HepG2 (cell line): Measurements from ENCODE around the gene PCGF2. TPM values are rescaled to one million over a fixed set of nuclear protein-coding genes. Genes with fewer than 3 reads are reported as not detected.

Experiments used
- CHD2 ChIP-seq: IDR thresholded peaks from 2 replicates; pipeline ENCODE4 v1.6.1; 2011; ENCODE audit warnings: low read depth, low read length, improper control_type of control experiment
- EEA1 ChIP-seq: sonication (generic); formaldehyde crosslinking; IDR thresholded peaks from 2 replicates; pipeline ENCODE4 v1.5.1; 2020; ENCODE audit warnings: mild to moderate bottlenecking, missing genetic modification reagents, borderline replicate concordance
- ELF4 ChIP-seq: sonication (generic); formaldehyde crosslinking; IDR thresholded peaks from 2 replicates; pipeline ENCODE4 v1.5.0; 2020; ENCODE audit warnings: missing genetic modification reagents, mild to moderate bottlenecking, moderate library complexity, borderline replicate concordance
- HOXA7 ChIP-seq: sonication (generic); formaldehyde crosslinking; IDR thresholded peaks from 2 replicates; pipeline ENCODE4 v1.8.1; 2022; ENCODE audit warnings: mild to moderate bottlenecking, missing genetic modification reagents, moderate library complexity
- MAFF ChIP-seq: IDR thresholded peaks from 2 replicates; pipeline ENCODE4 v1.6.1; 2011; ENCODE audit warnings: low read depth, low read length, improper control_type of control experiment
- MED1 ChIP-seq: sonication (generic); formaldehyde crosslinking; IDR thresholded peaks from 2 replicates; pipeline ENCODE4 v1.4.0; 2020; ENCODE audit warnings: missing genetic modification reagents
- NBN ChIP-seq: fragments of 450-650 bp; conservative IDR thresholded peaks from 2 replicates; pipeline ENCODE4 v1.6.1; 2017
- NFKBIZ ChIP-seq: IDR thresholded peaks from 2 replicates; pipeline ENCODE4 v1.6.1; 2018; ENCODE audit warnings: missing genetic modification reagents, missing compliant biosample characterization
- PHF5A ChIP-seq: IDR thresholded peaks from one replicate; pipeline ENCODE4 v1.6.1; 2018; ENCODE audit warnings: low read depth, missing genetic modification reagents; ENCODE audit not compliant: unreplicated experiment
- PITX1 ChIP-seq: sonication (generic); formaldehyde crosslinking; IDR thresholded peaks from 2 replicates; pipeline ENCODE4 v1.5.1; 2020; ENCODE audit warnings: mild to moderate bottlenecking, missing genetic modification reagents
- PLRG1 ChIP-seq: fragments of 450-650 bp; conservative IDR thresholded peaks from 2 replicates; pipeline ENCODE4 v1.6.1; 2016
- REL ChIP-seq: sonication (generic); formaldehyde crosslinking; conservative IDR thresholded peaks from 2 replicates; pipeline ENCODE4 v1.8.0; 2022; ENCODE audit warnings: mild to moderate bottlenecking, missing genetic modification reagents, moderate library complexity
- TAF15 ChIP-seq: fragments of 200-400 bp; formaldehyde crosslinking; IDR thresholded peaks from one replicate; pipeline ENCODE4 v1.6.1; 2018; ENCODE audit warnings: mild to moderate bottlenecking, low read depth, low read length; ENCODE audit not compliant: poor library complexity, severe bottlenecking
- TFAP4 ChIP-seq: sonication (generic); IDR thresholded peaks from 2 replicates; pipeline ENCODE4 v1.6.1; 2016; ENCODE audit warnings: low read depth, borderline replicate concordance
- ZBTB2 ChIP-seq: sonication (generic); formaldehyde crosslinking; IDR thresholded peaks from 2 replicates; pipeline ENCODE4 v1.8.0; 2022; ENCODE audit warnings: low read depth, missing genetic modification reagents
- ZBTB7A ChIP-seq: sonication (generic); formaldehyde crosslinking; IDR thresholded peaks from 2 replicates; pipeline ENCODE4 v1.8.0; 2022; ENCODE audit warnings: mild to moderate bottlenecking, missing genetic modification reagents
- ZNF569 ChIP-seq: sonication (generic); formaldehyde crosslinking; IDR thresholded peaks from 2 replicates; pipeline ENCODE4 v1.5.0; 2020; ENCODE audit warnings: mild to moderate bottlenecking, missing genetic modification reagents, moderate library complexity, borderline replicate concordance
- ZNF713 ChIP-seq: sonication (generic); formaldehyde crosslinking; IDR thresholded peaks from 2 replicates; pipeline ENCODE4 v1.4.0; 2020; ENCODE audit warnings: mild to moderate bottlenecking, missing genetic modification reagents
- ZNF850 ChIP-seq: sonication (generic); formaldehyde crosslinking; conservative IDR thresholded peaks from 2 replicates; pipeline ENCODE4 v1.9.0; 2021; ENCODE audit warnings: mild to moderate bottlenecking, missing genetic modification reagents
- polyA plus RNA-seq, 8 experiments: library from polyadenylated mRNA; depleted of rRNA in 3 of 8; stranded (reverse) in 7 of 8; unstranded in 1 of 8; fragments of >200 nt; fragmentation: Illumina TruSeq in 4 of 8; extraction: Trizol in 4 of 8; gene quantifications; 2 replicates each; pipeline versions ENCODE4 v1.2.1 to v1.2.3, GENCODE V29; 2011 to 2016; ENCODE audit warnings: low read depth in 4 of 8, missing spikeins in 1 of 8, mixed read lengths in 1 of 8; ENCODE audit not compliant: insufficient read depth in 1 of 8
- total RNA-seq, 5 experiments: library from RNA; depleted of rRNA; stranded (reverse); fragments of >200 nt; fragmentation: Illumina TruSeq; extraction: Trizol; gene quantifications; 2 replicates each; pipeline ENCODE4 v1.2.3, GENCODE V29; 2016; ENCODE audit warnings: low read depth in 1 of 5
- TF ChIP-seq, protein P1 (sequence below): sonication (generic); formaldehyde crosslinking; IDR thresholded peaks from 2 replicates; pipeline ENCODE4 v1.9.0; 2021; ENCODE audit warnings: missing genetic modification reagents, borderline replicate concordance
- TF ChIP-seq, protein P2 (sequence below): sonication (generic); formaldehyde crosslinking; IDR thresholded peaks from 2 replicates; pipeline ENCODE4 v1.4.0; 2020; ENCODE audit warnings: missing genetic modification reagents, mild to moderate bottlenecking, borderline replicate concordance
- TF ChIP-seq, protein P3 (sequence below): sonication (generic); formaldehyde crosslinking; IDR thresholded peaks from 2 replicates; pipeline ENCODE4 v1.4.0; 2020; ENCODE audit warnings: mild to moderate bottlenecking, missing genetic modification reagents

PCGF2 gene
- total and polyA plus RNA-seq, 2 of the 13 experiments (the other 11 are each of a cell fraction or from before 2014, with no cell fraction given), result 11.6 to 29.4 TPM

- TF ChIP-seq TAF15 (no peak), HOXA7 (CRISPR knock-in tag) (no peak), MED1 (CRISPR knock-in tag) (peak; percentile 66), ELF4 (CRISPR knock-in tag) (no peak), NFKBIZ (CRISPR knock-in tag) (0 out of 2 replicates have a peak, but pooled peaks have one; percentile 23), ZBTB7A (CRISPR knock-in tag) (peak; percentile 58; the same call in 1 of the 2 replicates), PHF5A (peak; percentile 36), TFAP4 (no peak), PLRG1 (no peak), REL (no peak; the same call in 1 of the 2 replicates), MAFF (no peak), ZNF569 (CRISPR knock-in tag) (no peak), NBN (no peak), ZNF713 (CRISPR knock-in tag) (no peak), CHD2 (0 out of 2 replicates have a peak, but pooled peaks have one; percentile 24), ZNF850 (CRISPR knock-in tag) (no peak; the same call in 1 of the 2 replicates), EEA1 (CRISPR knock-in tag) (peak; percentile 28; the same call in 1 of the 2 replicates), PITX1 (CRISPR knock-in tag) (no peak; the same call in 1 of the 2 replicates), ZBTB2 (CRISPR knock-in tag) (peak; percentile 74)
- TF ChIP-seq, protein P1, sequence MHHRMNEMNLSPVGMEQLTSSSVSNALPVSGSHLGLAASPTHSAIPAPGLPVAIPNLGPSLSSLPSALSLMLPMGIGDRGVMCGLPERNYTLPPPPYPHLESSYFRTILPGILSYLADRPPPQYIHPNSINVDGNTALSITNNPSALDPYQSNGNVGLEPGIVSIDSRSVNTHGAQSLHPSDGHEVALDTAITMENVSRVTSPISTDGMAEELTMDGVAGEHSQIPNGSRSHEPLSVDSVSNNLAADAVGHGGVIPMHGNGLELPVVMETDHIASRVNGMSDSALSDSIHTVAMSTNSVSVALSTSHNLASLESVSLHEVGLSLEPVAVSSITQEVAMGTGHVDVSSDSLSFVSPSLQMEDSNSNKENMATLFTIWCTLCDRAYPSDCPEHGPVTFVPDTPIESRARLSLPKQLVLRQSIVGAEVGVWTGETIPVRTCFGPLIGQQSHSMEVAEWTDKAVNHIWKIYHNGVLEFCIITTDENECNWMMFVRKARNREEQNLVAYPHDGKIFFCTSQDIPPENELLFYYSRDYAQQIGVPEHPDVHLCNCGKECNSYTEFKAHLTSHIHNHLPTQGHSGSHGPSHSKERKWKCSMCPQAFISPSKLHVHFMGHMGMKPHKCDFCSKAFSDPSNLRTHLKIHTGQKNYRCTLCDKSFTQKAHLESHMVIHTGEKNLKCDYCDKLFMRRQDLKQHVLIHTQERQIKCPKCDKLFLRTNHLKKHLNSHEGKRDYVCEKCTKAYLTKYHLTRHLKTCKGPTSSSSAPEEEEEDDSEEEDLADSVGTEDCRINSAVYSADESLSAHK (CRISPR knock-in tag), result no peak
- TF ChIP-seq, protein P2, sequence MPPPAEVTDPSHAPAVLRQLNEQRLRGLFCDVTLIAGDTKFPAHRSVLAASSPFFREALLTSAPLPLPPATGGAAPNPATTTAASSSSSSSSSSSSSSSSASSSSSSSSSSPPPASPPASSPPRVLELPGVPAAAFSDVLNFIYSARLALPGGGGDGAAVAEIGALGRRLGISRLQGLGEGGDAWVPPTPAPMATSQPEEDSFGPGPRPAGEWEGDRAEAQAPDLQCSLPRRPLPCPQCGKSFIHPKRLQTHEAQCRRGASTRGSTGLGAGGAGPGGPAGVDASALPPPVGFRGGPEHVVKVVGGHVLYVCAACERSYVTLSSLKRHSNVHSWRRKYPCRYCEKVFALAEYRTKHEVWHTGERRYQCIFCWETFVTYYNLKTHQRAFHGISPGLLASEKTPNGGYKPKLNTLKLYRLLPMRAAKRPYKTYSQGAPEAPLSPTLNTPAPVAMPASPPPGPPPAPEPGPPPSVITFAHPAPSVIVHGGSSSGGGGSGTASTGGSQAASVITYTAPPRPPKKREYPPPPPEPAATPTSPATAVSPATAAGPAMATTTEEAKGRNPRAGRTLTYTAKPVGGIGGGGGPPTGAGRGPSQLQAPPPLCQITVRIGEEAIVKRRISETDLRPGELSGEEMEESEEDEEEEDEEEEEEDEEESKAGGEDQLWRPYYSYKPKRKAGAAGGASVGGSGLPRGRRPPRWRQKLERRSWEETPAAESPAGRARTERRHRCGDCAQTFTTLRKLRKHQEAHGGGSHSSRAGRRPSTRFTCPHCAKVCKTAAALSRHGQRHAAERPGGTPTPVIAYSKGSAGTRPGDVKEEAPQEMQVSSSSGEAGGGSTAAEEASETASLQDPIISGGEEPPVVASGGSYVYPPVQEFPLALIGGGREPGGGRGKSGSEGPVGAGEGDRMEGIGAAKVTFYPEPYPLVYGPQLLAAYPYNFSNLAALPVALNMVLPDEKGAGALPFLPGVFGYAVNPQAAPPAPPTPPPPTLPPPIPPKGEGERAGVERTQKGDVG, result no peak
- TF ChIP-seq, protein P3, sequence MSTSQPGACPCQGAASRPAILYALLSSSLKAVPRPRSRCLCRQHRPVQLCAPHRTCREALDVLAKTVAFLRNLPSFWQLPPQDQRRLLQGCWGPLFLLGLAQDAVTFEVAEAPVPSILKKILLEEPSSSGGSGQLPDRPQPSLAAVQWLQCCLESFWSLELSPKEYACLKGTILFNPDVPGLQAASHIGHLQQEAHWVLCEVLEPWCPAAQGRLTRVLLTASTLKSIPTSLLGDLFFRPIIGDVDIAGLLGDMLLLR (CRISPR knock-in tag), result no peak; the same call in 1 of the 2 replicates
These were observed 3.7 kb upstream of the PCGF2 start (continued) for GRCh38 chr17:38751808-38752307.
